ENCODE measurements around the gene GATAD2A.

GATAD2A gene

GRCh38 chr19:19417628-19418245 lies 12.3 kb downstream of the GATAD2A start:
- Histone ChIP-seq H3K9me2 (replicated peaks; ENCODE audit: low read depth, low read length) (no peaks in the 10 kb centered on the region), H4K20me1 (ENCODE audit: insufficient read depth, low read length, poor library complexity, severe bottlenecking) (peaks cover 84% of the 10 kb centered on the region), H3K4me2 (ENCODE audit: low read depth, low read length, poor library complexity, severe bottlenecking) (no peak overlapping the region), H3K4me1 (ENCODE audit: insufficient read depth, low read length, poor library complexity, severe bottlenecking) (peaks cover 4% of the 10 kb centered on the region), H3K79me2 (ENCODE audit: insufficient read depth, low read length) (peaks cover 100% of the 10 kb centered on the region), H3K4me3 (ENCODE audit: low read length, poor library complexity, severe bottlenecking) (no peak overlapping the region), H3F3A (ENCODE audit: low read depth) (no peaks in the 10 kb centered on the region), H3K9ac (ENCODE audit: low read depth, low read length, poor library complexity, severe bottlenecking) (no peak overlapping the region), H2AFZ (ENCODE audit: low read length) (no peak overlapping the region), H3K9me3 (ENCODE audit: insufficient read depth, low read depth, low read length) (no peaks in the 10 kb centered on the region), H3K36me3 (ENCODE audit: insufficient read depth, low read length) (no peaks in the 10 kb centered on the region; the same call in 1 of the 2 replicates), H3K27me3 (ENCODE audit: insufficient read depth, low read length, poor library complexity, severe bottlenecking) (no peaks in the 10 kb centered on the region)
- no peak for TF ChIP-seq EZH2phosphoT487 (IDR thresholded peaks at IDR 0.05; ENCODE audit: borderline replicate concordance)
- TF ChIP-seq, protein P1, sequence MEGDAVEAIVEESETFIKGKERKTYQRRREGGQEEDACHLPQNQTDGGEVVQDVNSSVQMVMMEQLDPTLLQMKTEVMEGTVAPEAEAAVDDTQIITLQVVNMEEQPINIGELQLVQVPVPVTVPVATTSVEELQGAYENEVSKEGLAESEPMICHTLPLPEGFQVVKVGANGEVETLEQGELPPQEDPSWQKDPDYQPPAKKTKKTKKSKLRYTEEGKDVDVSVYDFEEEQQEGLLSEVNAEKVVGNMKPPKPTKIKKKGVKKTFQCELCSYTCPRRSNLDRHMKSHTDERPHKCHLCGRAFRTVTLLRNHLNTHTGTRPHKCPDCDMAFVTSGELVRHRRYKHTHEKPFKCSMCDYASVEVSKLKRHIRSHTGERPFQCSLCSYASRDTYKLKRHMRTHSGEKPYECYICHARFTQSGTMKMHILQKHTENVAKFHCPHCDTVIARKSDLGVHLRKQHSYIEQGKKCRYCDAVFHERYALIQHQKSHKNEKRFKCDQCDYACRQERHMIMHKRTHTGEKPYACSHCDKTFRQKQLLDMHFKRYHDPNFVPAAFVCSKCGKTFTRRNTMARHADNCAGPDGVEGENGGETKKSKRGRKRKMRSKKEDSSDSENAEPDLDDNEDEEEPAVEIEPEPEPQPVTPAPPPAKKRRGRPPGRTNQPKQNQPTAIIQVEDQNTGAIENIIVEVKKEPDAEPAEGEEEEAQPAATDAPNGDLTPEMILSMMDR (conservative IDR thresholded peaks at IDR 0.05; ENCODE audit: low read length), result no peak

DNA sequence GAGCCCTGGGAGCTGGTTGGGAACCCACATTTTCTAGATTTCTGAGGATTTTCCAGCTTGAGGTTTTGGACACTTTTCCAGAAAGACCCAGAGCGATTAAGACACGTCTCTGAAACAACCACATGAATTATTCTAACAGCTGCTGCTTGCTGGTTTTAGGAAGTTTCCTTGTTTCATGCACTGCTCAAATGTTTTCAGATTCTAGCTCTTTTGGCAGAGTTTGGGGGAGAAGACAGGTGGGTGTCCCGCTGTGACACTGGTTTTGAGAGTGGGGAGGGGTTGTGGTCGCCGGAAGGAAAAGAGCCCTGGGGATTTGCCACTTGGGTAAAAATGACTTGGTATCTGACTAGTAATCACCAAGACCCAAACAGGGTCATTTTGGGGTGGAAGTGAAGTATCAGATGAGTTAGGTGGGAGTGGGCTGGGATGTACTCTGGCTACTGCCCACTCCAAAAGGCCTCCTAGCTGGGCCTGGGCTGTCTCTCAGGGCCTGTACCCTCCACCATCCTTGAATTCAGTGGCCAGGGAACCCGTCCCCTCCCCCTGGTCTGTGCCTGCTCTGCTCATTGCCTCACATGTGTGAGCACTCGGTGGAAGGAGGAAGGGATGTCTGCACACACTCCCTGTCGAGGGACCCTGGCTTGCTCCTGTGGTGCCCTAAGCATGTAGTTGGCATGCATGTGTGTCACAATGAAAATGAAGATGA lies 13.2 kb downstream of the GATAD2A start:
- H3K9ac ChIP-seq (ENCODE audit: low read depth, low read length, poor library complexity, severe bottlenecking), result no peak overlapping the region
- H3K79me2 ChIP-seq (ENCODE audit: insufficient read depth, low read length), result peaks cover 100% of the 10 kb centered on the region
- no peaks in the 10 kb centered on the region for H3F3A ChIP-seq (ENCODE audit: low read depth)
- H2AFZ ChIP-seq (ENCODE audit: low read length), result no peak overlapping the region
- no peaks in the 10 kb centered on the region for H3K27me3 ChIP-seq (ENCODE audit: insufficient read depth, low read length, poor library complexity, severe bottlenecking)
- TF ChIP-seq EZH2phosphoT487 (IDR thresholded peaks at IDR 0.05; ENCODE audit: borderline replicate concordance), result no peak
- TF ChIP-seq, protein P1 (conservative IDR thresholded peaks at IDR 0.05; ENCODE audit: low read length), result no peak
- H3K9me2 ChIP-seq (replicated peaks; ENCODE audit: low read depth, low read length), result no peaks in the 10 kb centered on the region
- H3K9me3 ChIP-seq (ENCODE audit: insufficient read depth, low read depth, low read length), result no peaks in the 10 kb centered on the region
- no peaks in the 10 kb centered on the region; the same call in 1 of the 2 replicates for H3K36me3 ChIP-seq (ENCODE audit: insufficient read depth, low read length)
- H4K20me1 ChIP-seq (ENCODE audit: insufficient read depth, low read length, poor library complexity, severe bottlenecking), result peaks cover 84% of the 10 kb centered on the region
- no peak overlapping the region for H3K4me2 ChIP-seq (ENCODE audit: low read depth, low read length, poor library complexity, severe bottlenecking)
- H3K4me1 ChIP-seq (ENCODE audit: insufficient read depth, low read length, poor library complexity, severe bottlenecking), result peaks cover 4% of the 10 kb centered on the region
- no peak overlapping the region for H3K4me3 ChIP-seq (ENCODE audit: low read length, poor library complexity, severe bottlenecking)

DNA sequence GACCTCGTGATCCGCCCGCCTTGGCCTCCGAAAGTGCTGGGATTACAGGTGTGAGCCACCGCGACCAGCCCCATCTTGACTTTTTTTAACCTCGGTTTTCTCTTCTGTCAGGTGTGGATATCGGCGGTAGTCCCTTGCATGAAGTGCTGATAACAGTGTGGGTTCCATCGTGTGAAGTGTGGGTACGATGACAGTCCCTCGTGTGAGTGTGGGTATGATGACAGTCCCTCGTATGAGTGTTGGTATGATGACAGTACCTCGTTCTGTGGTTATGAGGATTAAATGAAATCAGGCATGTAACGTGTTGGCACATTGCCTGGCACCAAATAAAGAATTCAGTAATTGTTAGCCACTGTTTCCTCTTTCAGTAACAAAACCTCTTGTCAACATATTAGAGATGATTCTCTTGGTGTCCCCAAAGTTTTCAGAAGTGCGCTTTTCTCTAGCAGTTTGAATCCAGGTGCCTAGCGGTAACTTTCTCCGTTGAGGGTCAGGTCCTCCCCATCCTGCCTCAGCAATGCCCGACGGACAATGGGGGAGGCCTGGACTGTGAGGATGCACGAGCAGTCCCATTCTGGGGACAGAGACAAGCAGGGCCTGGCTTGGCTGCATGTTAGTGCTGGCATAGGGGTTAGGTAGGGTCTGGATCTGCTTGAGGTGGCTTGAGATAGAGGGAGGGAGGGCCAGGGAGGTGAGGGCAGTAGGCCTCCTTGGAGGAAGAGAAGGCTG lies 15.3 kb downstream of the GATAD2A start:
- Histone ChIP-seq H3K4me2 (ENCODE audit: low read depth, low read length, poor library complexity, severe bottlenecking) (no peak overlapping the region), H4K20me1 (ENCODE audit: insufficient read depth, low read length, poor library complexity, severe bottlenecking) (peaks cover 90% of the 10 kb centered on the region), H3K9me3 (ENCODE audit: insufficient read depth, low read depth, low read length) (no peaks in the 10 kb centered on the region)

More for the DNA sequence above, 15.3 kb downstream of the GATAD2A start:
- no peaks in the 10 kb centered on the region; the same call in 1 of the 2 replicates for H3K36me3 ChIP-seq (ENCODE audit: insufficient read depth, low read length)
- no peak overlapping the region for H3K4me3 ChIP-seq (ENCODE audit: low read length, poor library complexity, severe bottlenecking)
- H2AFZ ChIP-seq (ENCODE audit: low read length), result no peak overlapping the region
- H3K27me3 ChIP-seq (ENCODE audit: insufficient read depth, low read length, poor library complexity, severe bottlenecking), result no peaks in the 10 kb centered on the region
- H3K4me1 ChIP-seq (ENCODE audit: insufficient read depth, low read length, poor library complexity, severe bottlenecking), result peaks cover 4% of the 10 kb centered on the region
- no peaks in the 10 kb centered on the region for H3F3A ChIP-seq (ENCODE audit: low read depth)
- H3K9me2 ChIP-seq (replicated peaks; ENCODE audit: low read depth, low read length), result no peaks in the 10 kb centered on the region
- no peak overlapping the region for H3K9ac ChIP-seq (ENCODE audit: low read depth, low read length, poor library complexity, severe bottlenecking)
- no peak for TF ChIP-seq EZH2phosphoT487 (IDR thresholded peaks at IDR 0.05; ENCODE audit: borderline replicate concordance)
- TF ChIP-seq, protein P1 (conservative IDR thresholded peaks at IDR 0.05; ENCODE audit: low read length), result no peak
- peaks cover 100% of the 10 kb centered on the region for H3K79me2 ChIP-seq (ENCODE audit: insufficient read depth, low read length)

All from Loucy (cell line).